ENCODE data around the gene REXO1.

The REXO1 gene

GRCh38 chr19:1847684-1848398, 442 bp downstream of the REXO1 start:
- DNase-seq (ENCODE audit: low spot score) = no peak

GRCh38 chr19:1847348-1847683, 967 bp downstream of the REXO1 start:
- no peak for DNase-seq (ENCODE audit: low spot score)

GRCh38 chr19:1846517-1847204, 1.6 kb downstream of the REXO1 start:
- DNase-seq (ENCODE audit: low spot score) = no peak

- no peak for DNase-seq (ENCODE audit: low spot score)
Measured at GRCh38 chr19:1845642-1846041, 2.6 kb downstream of the REXO1 start.

GRCh38 chr19:1845125-1845515, 3.2 kb downstream of the REXO1 start:
- DNase-seq (ENCODE audit: low spot score) = no peak

- no peak for DNase-seq (ENCODE audit: low spot score)
Measured at GRCh38 chr19:1844513-1845124, 3.7 kb downstream of the REXO1 start.

- no peak for DNase-seq (ENCODE audit: low spot score)
Measured at GRCh38 chr19:1843646-1844394, 4.5 kb downstream of the REXO1 start.

- DNase-seq (ENCODE audit: low spot score) = no peak
Measured at GRCh38 chr19:1843116-1843515, 5.2 kb downstream of the REXO1 start.

GRCh38 chr19:1841209-1841924, 6.9 kb downstream of the REXO1 start:
- no peak for DNase-seq (ENCODE audit: low spot score)

GRCh38 chr19:1840541-1841115, 7.7 kb downstream of the REXO1 start:
- DNase-seq (ENCODE audit: low spot score) = no peak

GRCh38 chr19:1839658-1840540, 8.4 kb downstream of the REXO1 start:
- DNase-seq (ENCODE audit: low spot score) = no peak

- DNase-seq (ENCODE audit: low spot score) = no peak
Measured at GRCh38 chr19:1837625-1838105, 10.6 kb downstream of the REXO1 start.

GRCh38 chr19:1837222-1837565, 11.1 kb downstream of the REXO1 start:
- DNase-seq (ENCODE audit: low spot score) = no peak

- no peak for DNase-seq (ENCODE audit: low spot score)
Measured at GRCh38 chr19:1836458-1837221, 11.6 kb downstream of the REXO1 start.

- no peak for DNase-seq (ENCODE audit: low spot score)
Measured at GRCh38 chr19:1833540-1833939, 14.7 kb downstream of the REXO1 start.

GRCh38 chr19:1832046-1832663, 16.1 kb downstream of the REXO1 start:
- DNase-seq (ENCODE audit: low spot score) = no peak

- no peak for DNase-seq (ENCODE audit: low spot score)
Measured at GRCh38 chr19:1830978-1831377, 17.3 kb downstream of the REXO1 start.

- DNase-seq (ENCODE audit: low spot score) = no peak
Measured at GRCh38 chr19:1830568-1830967, 17.7 kb downstream of the REXO1 start.

- no peak for DNase-seq (ENCODE audit: low spot score)
Measured at GRCh38 chr19:1829958-1830357, 18.3 kb downstream of the REXO1 start.

Measured in pons (tissue), 1 donor.